GM21360 (cell line): Measurements from ENCODE around the gene NPC2.

Experiments
- ATAC-seq: cut with Tn5 transposase; IDR thresholded peaks from one replicate; pipeline ENCODE4 v1.9.1; 2021; ENCODE audit warnings: mild to moderate bottlenecking, moderate library complexity; ENCODE audit not compliant: unreplicated experiment

The NPC2 gene

DNA sequence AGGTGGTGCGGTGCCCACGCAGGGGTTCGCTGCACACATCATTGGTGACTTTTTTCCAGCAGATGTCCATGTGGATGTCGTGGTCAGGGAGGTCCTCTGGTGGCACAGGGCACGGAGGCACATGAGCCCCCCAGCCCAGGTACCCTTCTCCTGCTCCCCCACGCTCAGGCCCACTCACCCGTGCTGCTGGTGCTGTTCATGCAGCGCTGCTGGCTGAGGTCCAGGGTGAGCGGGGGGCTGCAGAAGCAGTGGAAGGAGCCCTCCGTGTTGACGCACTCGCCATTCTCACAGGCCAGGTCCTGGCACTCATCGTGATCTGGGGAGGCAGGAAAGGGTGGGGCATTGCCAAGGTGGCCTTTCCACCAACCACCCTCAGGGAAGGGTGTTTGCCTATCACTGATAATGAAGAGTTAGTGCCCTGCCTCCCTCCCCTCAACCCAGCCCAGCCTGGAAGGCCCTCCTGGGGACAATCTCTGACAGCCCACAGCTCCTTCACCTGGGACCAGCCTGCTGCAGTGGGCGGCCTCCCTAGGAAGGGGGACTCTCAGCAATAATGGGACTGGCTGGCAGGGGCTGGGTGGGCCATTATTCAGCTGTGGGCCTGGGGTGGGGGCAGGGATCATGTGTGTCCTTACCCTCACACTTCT is 10.3 kb upstream of the NPC2 start:
- no peak for ATAC-seq

DNA sequence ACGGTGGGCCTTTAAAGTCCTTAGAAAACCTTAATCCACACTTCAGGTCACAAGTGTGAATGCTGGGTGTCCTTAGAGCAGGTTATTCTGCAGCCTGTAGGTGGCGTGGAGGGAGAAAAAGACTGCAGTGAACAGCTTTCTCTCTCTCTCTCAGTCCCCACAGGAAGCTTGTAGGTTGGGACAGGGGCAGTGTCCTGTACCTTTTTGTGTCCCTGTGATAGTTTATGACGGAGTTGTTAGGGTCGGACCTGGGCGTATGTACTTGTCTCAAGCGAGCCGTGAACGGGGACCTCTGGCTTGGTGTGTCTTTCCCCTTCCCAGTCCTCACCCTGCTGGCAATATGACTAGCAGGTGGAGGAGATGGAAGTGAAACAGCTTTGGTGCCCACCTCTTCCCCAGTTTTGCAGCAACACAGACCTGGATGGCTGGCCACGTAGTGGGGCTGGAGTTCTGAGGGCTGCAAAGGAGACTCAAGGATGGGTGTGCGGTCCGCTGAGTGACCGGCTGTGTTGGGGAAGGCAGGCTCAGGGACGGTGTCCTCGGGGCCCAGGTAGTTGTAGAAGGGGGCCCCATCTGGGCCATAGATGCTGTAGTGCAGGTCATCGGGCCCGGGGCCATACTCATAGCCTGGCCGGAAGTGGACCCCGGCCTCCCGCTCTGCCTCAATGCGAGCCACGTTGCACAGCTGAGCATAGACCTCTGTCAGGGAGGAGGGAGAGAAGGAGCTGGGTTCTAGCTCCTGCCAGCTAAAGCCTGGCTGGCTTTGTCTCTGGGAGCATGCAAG is 9.3 kb upstream of the NPC2 start:
- no peak for ATAC-seq

DNA sequence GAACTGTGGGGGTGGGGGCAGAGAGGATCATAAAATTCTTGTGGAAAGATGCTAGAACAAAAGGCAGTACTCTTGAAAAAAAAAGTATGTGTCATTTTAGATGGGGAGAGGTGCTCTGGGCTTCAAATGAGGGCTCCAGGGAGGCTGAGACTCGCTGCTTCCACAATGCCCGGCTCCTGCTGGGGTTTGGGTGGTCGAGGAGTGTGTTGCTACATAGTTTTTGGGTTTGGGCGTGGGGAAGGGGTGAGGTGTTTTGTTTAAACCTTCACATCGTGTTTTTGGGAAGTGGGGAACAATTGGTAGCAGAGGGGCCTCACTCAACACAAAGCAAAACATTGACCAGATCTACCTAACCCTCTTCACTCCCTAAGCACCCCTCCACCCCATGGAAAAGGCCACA is 8.6 kb upstream of the NPC2 start:
- no peak for ATAC-seq

DNA sequence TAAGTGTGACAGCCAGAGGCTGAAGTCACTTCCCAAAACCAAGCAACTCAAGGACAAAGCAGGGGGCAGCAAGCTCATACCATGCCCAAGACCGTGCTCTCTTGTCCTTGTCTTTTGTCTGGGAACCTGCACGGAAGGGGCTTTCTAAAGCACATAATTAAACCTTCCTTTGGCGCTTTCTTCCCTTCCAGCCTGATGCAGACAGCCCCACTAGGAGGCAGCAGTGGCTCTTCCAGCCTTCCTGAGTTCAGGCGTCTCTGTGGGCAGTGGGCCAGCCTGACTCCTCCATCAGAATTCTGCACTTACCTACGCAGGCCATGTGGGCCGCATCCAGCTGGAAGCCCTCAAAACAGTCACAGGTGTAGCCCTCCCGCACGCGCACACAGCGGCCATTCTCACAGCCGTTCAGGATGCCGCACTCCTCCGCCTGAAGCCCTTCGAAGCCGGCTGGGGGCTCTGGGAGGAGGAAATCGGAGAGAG is 8.1 kb upstream of the NPC2 start:
- ATAC-seq = no peak

DNA sequence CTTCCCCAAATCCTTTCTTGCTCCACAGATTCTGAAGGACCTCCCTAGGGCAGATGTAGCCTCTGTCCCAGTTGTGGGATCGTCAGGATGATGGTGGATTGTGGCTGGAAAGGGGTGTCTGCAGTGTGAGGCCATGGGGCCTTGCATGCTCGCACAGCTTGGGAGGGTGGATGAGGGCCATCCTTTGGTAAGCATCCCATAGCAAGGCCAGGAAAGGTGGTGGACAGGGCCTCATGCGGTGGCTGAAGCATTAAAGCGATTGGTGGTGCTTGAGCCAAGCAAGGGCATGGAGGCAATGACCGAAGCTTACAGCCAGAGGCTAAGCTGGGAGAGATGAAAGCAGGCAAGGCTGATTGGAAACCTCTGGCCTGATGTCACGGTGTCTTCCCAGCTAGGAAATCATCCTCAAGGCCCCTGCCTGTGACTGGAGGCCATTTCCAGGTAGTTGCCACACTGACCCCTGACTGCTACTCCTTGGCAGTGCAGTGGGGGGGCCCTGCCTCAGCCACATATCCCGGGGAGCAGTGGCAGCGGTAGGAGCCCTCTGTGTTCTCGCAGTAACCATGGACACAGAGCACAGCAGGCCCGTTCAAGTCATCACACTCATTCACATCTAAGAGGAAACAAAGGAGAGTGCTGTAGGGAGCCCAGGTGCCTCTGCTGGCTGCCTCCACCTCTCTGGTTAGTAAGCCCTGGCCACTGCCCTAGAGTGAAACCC is 7.5 kb upstream of the NPC2 start:
- ATAC-seq = no peak

DNA sequence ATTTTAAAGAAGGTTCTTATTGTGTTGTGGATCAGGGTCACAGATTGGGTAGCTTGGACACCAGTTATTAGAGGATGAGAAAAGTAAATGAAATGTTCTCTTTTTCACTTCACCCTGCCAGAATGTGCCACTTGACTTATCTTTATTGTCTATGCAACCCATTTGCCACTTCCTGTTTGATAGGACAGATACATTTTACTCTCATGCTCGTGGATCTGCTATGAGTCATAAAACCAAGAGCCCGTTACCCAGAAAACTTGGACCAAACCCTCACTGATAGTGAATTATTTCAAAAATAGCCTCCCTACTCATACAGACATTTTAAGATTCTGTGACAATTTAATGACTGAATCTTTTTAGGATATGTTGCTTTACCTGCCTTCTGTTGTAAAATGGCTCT is 2.3 kb upstream of the NPC2 start:
- ATAC-seq = no peak

- peak; percentile 83 for ATAC-seq
These were observed 497 bp upstream of the NPC2 start, which contains the start of gene ISCA2 for GRCh38 chr14:74493343-74494261. ISCA2 (plus strand) TSS chr14:74493765; CDS start chr14:74493775, 10 bp downstream.

DNA sequence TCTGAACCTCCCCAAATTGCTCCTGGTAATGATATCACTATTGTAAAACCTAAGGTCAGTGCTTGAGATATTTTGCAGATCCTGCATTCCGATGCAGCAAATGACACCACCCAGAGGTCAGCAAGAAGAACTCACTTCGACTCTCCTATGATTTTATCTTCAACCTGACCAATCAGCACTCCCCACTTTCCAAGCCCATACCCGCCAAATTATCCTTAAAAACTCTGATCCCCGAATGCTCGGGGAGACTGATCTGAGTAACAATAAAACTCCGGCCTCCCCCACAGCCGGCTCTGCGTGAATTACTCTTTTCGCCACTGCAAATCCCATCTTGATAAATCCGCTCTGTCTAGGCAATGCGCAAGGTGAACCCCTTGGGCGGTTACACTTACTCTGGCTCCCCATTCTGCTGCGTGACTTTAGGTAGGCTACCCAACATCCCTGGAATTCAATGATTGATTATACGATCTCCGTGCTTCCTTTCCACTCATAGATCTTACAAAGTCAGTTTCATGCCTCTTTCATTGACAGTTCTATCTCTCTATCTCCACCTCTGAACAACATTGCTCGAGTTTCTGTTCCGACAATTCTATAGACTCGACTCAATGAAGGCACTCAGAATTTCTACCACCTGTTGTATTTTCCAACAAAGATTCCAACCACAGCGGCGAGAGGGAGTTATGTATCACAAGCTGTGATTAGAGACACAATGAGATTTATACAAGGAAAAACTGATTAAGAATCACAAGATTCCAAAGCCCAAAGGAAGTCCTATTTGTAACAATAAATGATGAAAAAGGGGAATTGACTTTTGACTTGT is 939 bp downstream of the NPC2 start:
- no peak for ATAC-seq

GRCh38 chr14:74490486-74490885 is 2.6 kb downstream of the NPC2 start:
- no peak for ATAC-seq

GRCh38 chr14:74488786-74489397 is 4.2 kb downstream of the NPC2 start:
- no peak for ATAC-seq

- ATAC-seq = no peak
These were observed 6.9 kb downstream of the NPC2 start for GRCh38 chr14:74486164-74486563.

DNA sequence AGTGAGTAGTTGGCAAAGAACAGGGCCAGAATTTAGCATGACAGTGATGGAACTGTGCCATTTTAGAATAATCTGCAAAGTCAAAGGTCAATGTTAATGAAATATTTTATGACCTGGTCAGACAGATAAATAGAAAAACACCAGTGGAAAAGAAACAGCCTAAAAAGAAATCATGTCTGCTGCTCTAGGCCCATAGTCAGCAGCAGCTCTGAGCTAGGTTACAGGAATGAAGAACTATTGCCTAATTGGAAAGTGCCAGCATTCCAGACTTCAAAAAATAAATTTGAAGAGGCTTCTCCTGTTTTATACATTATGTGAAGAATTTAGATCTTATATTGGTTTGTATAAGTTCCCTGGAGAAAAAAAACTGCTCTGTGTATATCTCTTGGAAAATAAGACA is 9.8 kb downstream of the NPC2 start:
- ATAC-seq = no peak

GRCh38 chr14:74482571-74482970 is 10.5 kb downstream of the NPC2 start:
- no peak for ATAC-seq

GRCh38 chr14:74480046-74480445 is 13.1 kb downstream of the NPC2 start:
- no peak for ATAC-seq

DNA sequence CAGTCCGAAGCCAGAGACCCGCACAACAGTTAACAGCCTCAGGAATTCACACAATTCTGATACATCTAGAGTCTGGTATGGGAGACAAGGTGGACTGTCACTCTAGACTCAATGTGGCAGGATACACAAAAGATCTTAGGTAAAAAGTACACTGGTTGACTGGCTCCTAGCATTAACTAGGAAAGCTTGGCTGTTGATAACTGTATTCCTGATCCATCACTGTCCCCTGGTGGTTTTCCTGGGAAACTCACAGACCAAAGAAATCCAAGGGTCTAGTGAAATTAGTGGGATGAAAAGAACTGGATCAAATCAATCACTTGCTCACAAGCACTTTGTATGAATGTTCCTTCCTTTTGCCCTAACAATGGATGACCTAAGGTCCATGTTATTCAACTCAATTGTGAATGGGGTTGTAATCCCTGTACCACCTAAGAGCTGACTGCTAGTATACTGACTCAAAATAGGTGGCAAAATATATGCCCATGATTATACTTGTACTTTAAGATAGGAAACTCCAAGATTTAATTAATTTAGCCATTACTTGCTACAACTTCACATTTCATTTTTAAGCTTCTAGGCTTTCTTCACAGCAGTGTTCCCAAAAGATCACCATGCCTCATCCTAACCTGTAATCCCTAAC is 14.0 kb downstream of the NPC2 start:
- ATAC-seq = no peak

GRCh38 chr14:74476607-74477006 is 16.5 kb downstream of the NPC2 start:
- no peak for ATAC-seq

- no peak for ATAC-seq
These were observed 17.0 kb downstream of the NPC2 start for GRCh38 chr14:74476107-74476506.

- ATAC-seq = no peak
These were observed 17.4 kb downstream of the NPC2 start for GRCh38 chr14:74475678-74476077.

- no peak for ATAC-seq
These were observed 18.7 kb downstream of the NPC2 start for GRCh38 chr14:74474376-74474775.
